T-helper 9 cell (primary cell): ENCODE measurements around the gene SH2D6.
A peak's percentile ranks its signal among the peaks of the same experiment; 100 is the strongest.
"Not testable (repeated sequence)": the region's sequence is repeated elsewhere in the genome, so short reads cannot be mapped to it uniquely, and the experiment has no call there.

Experiments
- DNase-seq: peaks from one replicate; pipeline ENCODE4 v3.0.0-alpha.2; 2020
- total RNA-seq, 2 donors: gene quantifications; one replicate each; lab custom pipeline; 2026; lab: John Stamatoyannopoulos, UW

The SH2D6 gene
- total RNA-seq: 0 reads per million in 2 donors

DNA sequence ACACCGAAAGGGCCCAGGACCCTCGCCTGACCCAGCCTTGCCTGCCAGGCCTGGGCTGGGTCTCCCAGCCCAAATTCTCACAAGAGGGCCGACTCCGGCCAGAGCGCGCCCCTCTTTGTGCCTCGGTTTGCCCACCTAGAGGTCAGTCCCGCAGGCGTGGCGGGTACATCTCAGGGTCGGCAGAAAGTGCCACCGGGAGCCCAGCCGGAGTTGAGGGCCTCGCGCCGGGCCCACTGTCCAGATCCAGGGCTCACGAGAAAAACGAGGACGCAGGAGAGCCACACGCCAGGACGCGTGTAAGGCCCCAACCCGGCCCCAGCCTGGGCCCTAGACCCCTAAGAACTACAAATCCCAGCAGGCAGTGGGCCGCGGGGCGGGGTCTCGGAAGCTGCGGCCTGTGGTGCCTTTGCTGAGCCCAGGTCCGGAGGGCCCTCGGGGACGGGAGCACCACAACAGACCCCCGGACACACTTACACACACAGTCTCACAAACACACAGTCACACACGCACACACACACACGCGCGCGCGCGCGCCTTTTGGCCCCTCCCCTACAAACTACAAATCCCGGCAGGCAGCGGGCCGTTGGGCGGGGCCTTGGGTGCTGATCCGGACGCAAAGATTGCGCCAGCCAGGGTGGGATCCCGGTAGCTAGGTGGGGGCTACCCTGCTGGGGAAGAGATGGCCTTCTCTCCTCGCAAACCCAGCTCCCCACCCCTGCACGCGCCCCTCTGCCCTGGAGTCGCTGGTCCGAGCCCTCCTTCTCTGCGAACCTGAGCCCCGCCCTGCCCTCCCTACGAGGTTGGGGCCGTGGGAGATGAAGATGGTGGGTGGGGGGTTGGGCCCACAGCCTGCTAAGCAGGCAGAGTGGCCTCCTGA is at the start of gene SH2D6:
TSS of gene SH2D6 (plus strand) at position 583 of the 877 bp plus-strand sequence. CDS start 10,752 bp downstream, outside the sequence.
- peak; percentile 78 for DNase-seq

DNA sequence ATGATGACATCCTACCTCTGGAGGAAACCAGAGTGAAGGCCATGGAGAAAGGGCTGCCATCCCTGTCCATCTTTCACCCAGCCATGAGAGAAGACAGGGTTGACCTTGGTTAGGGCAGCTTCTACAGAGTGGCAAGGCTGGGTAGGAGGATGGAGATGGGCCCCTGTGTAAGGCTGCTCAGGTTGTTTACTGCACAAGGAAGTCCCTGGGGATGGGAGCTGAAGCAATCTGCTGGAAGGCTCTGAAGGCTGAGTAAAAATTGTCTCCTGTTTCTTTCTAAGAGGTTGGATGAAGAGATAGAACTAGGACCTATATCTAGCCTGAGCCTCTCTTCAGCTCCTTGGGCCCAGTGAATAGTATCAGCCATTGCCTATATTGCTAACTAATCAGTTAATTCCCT is 49.6 kb upstream of the SH2D6 start:
- DNase-seq: no peak

DNA sequence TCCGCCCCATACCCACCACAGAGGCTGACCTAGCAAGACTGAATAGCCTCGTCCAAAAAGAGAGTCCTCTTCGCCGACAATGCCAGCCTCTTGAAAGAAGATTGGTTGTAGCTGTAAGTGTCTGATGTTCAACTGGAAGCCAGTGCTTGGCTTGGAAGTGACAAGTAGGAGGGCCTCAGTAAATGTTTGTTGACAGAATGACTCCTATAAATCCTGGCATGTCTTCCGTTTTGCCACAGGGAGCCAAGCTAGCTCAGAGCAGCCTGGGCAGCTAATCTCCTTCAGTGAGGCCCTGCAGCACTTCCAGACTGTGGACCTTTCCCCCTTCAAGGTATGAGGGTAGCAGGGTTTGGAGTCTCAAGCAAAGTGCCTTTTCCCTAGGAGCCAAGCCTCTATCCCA is 49.0 kb upstream of the SH2D6 start:
- DNase-seq: no peak

DNA sequence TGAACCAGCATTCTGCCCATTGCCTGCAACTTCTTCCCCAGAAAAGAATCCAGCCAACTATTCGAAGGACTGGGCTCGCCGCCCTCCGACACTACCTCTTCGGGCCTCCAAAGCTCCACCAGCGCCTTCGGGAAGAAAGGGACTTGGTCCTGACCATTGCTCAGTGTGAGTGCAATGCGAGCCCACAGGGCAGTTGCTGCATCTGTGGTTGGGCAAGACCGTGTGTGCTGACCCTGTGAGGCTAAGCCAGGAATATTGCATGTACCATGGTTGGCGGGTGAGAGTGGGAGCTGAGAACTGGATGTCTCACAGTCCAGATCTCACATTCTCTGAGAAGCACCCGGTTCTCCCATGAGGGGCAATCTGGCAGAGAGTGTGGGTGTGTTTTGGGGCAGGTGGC is 47.5 kb upstream of the SH2D6 start:
- no peak for DNase-seq

DNA sequence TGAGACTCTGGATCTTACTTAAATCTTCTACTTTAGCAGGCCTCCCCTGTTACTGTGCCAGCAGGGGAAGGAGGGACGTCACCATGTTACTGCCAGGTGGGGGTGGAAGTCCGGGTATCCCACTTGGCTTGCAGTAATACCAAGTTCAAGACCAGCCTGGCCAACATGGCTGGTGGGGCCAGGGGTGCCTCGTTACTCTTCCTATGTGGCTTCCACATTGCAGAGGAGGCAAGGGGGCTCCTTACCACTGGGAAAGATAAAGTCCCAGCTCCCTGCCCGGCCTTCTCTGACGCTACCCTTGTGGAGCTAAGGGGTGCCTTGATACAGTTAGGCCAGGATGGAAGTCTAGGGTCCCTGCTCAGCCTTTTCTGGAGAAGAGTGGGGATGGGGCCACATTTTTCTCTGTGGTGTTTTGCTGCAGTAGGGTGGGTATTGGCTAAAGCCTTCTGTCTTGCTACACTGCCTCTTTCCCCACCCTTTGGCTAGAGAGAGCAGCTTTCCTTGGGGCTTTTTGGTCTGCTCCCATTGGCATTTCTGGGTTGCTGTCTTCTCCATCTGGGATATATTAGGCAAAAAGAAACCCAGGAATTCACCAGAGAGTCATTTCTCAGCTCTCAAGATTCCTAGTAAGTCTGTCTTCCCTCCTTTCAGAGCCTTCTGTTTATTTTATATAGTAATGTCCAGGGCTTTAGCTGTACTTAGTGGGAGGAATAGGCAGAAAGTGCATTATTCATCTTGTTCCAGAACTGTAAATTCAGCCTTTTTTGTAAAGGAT is 42.0 kb upstream of the SH2D6 start:
- no peak for DNase-seq

DNA sequence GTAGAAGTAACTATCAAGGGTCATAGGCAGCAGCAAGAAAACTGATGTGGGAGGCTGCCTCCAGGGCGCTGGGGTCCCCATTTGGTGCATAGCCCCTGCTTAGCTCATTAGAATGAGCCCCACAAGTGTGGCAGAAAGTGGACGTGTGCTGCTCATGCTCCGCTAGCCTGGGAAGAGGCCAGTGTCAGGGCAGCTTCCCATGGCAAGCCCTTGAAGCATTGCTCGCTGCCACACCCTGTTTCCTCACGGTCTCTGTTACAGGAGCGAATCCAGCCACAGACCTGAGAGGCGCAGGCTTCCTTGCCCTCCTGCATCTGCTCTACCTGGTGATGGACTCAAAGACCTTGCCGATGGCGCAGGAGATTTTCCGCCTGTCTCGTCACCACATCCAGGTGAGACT is 41.4 kb upstream of the SH2D6 start:
- DNase-seq: no peak

DNA sequence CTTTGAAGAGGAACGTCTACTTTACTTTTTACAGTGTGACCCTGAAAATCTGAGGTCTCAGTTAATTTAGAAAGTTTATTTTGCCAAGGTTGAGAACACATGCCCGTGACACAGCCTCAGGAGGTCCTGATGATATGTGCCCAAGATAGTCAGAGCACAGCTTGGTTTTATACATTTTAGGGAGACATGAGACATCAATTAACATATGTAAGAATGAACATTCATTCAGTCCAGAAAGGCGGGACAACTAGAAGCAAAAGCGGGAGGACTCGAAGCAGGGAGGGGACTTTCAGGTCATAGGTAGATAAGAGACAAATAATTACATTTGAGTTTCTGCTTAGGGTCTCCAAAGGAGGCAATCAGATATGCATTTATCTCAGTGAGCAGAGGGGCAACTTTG is 40.3 kb upstream of the SH2D6 start:
- no peak for DNase-seq

DNA sequence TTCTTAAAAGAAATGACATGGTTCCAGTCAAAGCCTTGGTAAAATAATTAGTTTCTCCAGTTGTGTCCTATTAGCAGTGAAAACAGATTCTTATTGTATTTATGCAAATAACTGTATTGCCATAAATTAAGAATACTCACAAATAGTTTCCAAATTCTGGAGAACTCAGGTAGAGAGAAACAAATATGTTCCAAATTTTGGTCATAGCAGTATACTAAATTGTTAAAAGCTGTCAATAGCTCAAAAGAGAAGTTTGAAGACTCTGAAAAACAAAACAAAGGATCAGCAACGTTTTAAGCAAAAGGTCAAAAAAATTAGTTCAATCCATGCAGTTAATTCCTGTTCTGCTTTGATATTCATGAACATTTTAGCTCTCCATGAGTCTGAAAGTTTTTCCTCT is 38.5 kb upstream of the SH2D6 start:
- no peak for DNase-seq

DNA sequence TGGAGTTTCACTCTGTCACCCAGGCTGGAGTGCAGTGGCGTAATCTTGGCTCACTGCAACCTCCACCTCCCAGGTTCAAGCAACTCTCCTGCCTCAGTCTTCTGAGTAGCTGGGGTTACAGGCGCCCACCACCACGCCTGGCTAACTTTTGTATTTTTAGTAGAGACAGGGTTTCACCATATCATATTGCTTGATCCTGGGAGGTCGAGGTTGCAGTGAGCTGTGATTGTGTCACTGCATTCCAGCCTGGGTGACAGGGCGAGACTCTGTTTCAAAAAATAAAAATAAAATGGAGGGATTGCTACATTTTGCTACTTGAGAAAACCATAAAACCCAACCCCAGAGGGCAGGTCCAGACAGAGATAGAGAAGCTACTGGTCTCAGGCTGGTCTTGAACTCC is 35.4 kb upstream of the SH2D6 start:
- DNase-seq: not testable (repeated sequence)

DNA sequence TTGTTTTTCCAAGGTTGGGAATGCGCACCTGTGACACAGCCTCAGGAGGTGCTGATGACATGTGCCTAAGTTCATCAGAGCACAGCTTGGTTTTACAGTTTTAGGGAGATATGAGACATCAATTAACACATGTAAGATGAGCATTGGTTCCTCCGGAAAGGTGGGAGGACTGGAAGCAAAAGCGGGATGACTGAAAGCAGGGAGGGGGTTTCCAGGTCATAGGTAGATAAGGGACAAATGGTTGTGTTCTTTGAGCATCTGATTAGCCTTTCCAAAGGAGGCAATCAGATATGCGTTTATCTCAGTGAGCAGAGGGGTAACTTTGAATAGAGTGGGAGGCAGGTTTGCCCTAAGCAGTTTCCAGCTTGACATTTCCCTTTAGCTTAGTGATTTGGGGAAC is 34.7 kb upstream of the SH2D6 start:
- no peak for DNase-seq

DNA sequence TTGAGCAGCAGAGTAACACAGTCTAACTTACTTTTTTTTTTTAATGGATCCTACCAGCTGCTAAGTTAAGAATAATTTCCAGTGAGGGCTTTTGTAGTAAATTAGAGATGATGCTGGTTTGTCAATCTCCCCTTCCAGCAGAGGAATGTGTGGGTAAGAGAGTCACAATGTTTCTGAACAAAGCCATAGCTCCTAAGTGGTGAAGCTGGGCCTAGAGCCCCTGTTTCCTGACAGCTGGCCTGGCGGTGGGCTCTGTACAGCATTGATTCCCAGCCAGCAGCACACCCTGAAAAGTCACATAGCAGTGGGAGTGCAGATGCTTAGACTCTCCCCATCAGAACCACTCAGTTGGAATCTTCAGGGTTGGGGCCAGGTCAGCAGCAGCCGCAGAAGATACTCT is 32.8 kb upstream of the SH2D6 start:
- no peak for DNase-seq

DNA sequence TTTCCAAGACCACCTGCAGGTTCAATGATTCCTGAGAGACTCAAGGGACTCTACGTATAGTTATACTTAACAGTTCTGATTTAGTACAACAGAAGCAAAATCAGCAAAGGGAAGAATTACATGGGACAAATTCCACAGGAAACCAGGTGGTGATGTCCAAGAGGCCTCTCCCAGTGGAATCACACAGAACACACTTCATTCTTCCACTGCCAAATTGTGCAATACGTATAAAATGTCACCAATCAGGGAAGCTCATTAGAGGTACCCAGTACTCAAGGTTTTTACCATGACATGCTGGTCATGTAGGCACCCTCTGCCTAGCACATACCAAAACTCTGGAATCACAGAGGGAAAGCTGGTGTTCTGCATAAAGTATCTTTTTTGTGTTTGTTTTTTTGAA is 30.8 kb upstream of the SH2D6 start:
- DNase-seq: no peak

DNA sequence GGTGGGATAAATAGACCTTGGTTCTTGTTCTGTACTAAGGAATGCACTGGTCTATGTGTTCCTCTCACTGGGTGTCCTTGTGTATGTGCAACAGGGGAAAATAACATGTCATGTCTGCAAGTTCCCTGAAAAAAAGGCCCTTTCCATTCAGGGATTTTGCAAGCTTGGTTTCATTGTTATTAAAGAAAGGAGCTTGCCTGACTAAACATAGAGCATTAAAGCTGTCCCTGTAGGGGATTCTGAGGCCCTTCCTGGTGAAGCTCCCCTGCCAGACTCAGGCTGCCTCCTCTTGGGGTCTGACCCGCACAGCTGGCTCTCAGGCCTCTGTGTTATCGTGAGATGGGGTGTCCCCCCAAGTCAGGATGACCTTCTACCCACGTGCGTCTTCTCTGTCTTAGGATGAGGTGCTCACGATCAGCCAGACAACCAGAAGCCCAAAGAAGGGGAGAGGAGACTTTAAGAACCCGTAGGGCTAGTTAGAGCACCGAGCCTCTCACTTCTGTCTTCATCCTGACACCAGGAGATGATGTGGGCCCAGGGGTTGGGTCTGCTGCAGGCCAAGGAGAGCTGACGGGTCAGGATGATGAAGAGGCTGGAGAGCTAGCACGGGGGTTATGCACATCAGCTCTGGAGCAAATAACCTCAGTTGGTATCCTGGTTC is 29.5 kb upstream of the SH2D6 start:
- DNase-seq: no peak

DNA sequence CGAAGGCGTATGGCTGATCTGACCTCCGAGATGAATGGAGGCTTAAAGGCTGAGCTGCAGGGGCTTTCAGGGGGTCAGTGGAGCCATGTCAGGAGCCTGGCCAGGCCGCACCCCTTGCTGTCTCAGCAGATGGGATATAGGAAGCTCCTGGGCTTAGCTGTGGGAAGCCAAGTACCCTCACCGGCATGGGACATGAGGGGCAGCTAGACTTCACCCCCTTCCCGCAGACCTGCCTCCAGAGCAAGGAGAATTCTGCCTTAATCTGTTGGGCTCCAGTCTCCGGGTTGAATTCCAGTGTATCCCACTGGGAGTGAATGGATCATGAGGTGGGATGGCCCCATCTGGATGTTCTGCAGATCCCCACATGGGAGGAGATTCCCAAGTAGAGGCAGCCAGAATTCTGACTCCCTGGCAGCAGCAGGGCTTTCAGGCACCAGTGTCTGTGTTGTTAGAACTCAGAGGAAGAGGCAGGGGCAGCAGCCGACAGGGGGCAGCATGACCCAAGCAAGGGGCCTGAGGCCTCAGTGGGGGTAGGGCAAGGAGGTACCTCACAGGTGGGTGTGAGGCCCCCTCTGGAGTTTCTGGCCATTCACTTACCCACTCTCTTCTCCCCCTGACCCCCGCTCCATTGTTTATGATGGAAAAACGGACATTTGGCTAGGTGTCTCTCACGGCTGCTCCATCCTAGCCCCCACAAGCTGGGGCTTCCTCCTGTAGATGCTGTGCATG is 27.4 kb upstream of the SH2D6 start:
- peak; percentile 68 for DNase-seq

DNA sequence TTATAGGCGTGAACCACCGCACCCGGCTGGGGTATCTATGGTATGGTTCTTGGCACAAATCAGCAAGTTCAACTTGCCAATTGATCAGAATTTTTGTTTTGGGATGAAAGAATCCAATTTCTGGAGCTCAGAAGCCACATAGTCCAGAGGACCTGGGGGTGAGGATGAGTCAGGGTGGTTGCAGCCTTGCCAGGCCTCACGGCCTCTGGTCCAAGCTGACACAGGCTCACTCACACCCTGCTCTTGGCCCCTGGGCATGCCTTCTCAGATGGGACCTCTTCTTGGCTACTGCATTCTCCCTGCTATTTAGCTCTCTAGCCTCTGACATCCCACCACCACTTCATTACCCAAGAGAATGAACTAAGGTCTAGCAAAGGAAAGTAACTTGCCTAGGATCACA is 24.7 kb upstream of the SH2D6 start:
- DNase-seq: no peak

DNA sequence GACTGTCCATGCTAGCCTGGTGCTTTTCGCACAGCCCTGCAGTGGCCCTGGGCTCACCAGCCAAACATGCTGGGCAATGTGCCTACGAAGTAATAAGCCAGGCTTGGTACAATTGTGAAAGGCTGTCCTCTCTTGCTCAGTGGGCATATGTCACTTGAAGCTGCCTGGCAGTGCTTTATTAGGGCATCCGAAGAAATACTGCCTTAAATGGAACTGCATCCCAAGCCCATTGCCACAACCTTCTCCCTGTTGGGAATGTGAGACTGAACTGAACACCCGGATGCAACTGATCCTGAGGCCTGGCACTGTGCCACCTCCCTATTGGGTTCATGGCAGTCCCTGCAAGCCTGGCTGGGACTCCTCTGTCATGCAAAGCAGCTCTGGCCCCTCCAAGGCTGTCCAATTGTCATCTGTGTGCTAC is 24.2 kb upstream of the SH2D6 start:
- no peak for DNase-seq

DNA sequence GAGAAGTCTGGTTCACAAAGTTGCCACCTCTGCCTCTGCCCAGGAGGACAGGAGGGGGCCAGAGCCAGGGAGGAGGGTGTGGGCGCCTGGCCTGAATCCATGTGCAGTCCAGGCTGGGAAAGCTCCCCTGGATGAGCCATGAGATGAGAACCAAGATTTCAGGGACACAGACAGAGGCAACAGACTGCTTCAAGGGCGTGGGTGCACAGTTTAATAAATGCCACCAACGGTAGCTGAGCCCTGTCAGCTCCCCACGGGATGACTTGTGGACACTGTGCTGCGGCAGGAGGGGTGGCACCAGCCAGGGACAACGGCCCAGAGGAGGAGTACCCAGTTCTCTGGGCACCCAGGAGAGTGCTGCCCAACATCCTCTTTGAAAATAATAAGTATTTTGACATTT is 23.5 kb upstream of the SH2D6 start:
- no peak for DNase-seq

DNA sequence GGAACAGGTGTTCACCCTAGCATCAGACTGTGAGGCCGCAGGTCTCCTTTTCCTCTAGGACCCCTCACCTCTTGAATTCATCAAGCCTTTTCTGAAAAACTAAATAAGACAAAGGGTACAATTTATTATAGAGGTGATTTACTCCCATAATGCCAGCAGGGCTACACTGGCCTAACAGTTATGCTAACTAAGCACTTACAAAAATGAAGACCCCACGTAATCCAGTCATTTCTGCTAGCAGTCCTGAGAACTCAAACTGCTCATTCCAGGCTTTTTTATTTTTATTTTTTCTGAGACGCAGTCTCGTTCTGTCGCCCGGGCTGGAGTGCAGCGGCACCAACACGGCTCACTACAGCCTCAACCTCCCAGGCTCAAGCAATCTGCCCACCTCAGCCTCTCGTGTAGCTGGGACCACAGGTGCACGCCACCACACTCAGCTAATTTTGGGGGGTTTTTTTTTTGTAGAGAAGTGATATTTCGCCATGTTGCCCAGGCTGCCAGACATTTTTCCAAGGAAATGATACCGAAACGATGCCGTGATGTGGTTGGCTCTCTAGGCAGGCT is 22.5 kb upstream of the SH2D6 start:
- no peak for DNase-seq

DNA sequence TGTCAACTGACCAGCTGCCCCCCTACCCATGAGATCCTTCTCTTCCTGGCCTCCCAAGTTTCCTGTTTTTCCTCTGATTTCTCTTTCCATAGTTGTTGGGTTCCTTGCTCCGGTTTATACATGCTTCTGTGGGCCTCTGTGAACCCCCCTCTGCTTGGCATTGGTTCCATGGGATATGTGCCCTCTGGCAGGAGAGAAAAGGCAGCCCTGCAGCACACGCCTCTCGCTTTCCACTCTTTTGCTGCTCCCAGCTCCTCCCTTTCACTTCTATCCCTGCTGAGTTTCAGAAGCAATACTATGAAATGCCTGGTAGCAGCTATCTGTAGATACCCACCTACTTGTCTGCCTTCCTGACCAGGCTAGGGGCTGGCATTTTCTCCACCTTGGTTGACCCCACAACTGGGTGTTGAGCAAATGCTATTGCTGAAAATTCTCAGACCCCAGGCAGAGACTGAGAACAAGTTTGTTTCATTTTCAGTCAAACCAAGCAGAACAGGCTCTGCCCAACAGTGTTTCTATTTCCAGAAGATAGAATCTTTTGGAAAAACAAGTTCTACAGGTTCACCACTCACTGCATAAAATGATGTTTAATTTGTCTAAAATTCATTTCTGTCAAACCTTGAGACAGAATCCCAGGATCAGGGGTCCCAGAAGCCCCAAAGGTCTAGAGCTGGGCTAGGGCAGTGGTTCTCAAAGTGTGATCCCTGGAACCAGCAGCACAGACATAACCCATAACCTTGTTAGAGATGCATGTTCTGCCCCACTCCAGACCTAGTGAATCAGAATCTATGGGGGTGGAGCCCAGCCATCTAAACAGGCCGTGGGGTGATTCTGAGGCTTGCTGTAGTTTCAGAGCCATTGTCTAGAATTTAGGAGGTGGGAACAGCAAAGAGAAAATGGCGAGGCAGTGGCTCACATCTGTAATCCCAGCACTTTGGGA is 21.7 kb upstream of the SH2D6 start:
- no peak for DNase-seq

DNA sequence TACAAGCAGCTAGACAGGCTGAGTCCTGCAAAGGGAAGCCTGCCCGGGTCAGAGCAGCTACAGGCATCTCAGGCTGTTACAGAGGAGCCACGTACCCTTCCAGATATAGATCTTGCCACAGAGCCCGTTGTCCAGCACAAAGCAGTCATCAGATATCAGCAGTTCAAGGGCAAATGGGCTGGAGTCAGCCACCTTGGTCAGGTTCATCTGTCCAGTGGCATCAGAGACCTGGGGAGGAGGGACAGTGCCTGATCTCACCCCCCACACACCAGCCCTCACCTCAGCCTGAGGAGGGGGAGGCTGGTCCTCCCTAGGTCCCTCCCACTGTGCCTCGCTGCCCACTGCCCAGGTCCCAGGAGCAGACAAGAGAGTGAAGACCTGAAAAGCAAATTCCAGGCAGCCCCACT is 20.6 kb upstream of the SH2D6 start:
- no peak for DNase-seq
